Measurements from ENCODE around the gene MUL1. TPM values are rescaled to one million over a fixed set of nuclear protein-coding genes. Genes with fewer than 3 reads are reported as not detected.

Gene MUL1
- total RNA-seq, 1 experiment from 2014 or later: 23.4 TPM

DNA sequence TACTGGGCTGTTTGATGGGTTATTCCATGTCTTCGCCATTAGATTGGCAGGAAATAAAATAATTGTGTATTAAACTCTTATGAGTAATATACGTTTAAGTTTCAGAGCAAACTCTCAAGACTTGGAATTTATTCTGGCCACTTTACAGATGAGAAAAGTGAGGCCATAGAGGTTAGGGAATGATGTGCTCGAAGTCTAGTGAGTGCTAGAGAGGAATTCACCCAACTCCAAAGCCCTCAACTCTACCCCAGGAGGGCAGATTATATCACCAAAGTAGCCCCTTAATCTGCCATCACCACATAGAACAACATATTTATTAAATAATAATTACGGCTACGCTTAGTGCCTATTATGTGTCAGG is 440 bp upstream of the MUL1 start:
- H3K4me3 Mint-ChIP-seq (ENCODE audit: unreplicated experiment): peak overlapping the region; percentile 89
- ChIA-PET CTCF (no interaction called here), POLR2A (interaction anchor here (0.6 to 2.0 kb wide), 11 partner anchors 9 to 685 kb away, joined by 3 to 13 read pairs (median 3); no protein-coding TSS in a partner anchor)
- TF ChIP-seq, protein P1, sequence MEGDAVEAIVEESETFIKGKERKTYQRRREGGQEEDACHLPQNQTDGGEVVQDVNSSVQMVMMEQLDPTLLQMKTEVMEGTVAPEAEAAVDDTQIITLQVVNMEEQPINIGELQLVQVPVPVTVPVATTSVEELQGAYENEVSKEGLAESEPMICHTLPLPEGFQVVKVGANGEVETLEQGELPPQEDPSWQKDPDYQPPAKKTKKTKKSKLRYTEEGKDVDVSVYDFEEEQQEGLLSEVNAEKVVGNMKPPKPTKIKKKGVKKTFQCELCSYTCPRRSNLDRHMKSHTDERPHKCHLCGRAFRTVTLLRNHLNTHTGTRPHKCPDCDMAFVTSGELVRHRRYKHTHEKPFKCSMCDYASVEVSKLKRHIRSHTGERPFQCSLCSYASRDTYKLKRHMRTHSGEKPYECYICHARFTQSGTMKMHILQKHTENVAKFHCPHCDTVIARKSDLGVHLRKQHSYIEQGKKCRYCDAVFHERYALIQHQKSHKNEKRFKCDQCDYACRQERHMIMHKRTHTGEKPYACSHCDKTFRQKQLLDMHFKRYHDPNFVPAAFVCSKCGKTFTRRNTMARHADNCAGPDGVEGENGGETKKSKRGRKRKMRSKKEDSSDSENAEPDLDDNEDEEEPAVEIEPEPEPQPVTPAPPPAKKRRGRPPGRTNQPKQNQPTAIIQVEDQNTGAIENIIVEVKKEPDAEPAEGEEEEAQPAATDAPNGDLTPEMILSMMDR (IDR thresholded peaks at IDR 0.05; ENCODE audit: unreplicated experiment): no peak
- H3K27me3 Mint-ChIP-seq (ENCODE audit: insufficient read depth, unreplicated experiment): no peaks in the 10 kb centered on the region
- TSS peak; percentile 84 for BruUV-seq (replicated peaks)
- intact Hi-C loops (cut with micrococcal nuclease): no loop called here
- peaks cover 11% of the 10 kb centered on the region for H3K36me3 Mint-ChIP-seq (ENCODE audit: insufficient read depth, unreplicated experiment)
- DNase-seq (ENCODE audit: unreplicated experiment): no peak
- peaks cover 11% of the 10 kb centered on the region for H3K4me1 Mint-ChIP-seq (ENCODE audit: insufficient read depth, unreplicated experiment)
- H3K9me3 Mint-ChIP-seq (ENCODE audit: unreplicated experiment): no peaks in the 10 kb centered on the region
- H3K27ac Mint-ChIP-seq (ENCODE audit: low read depth, unreplicated experiment): peak overlapping the region; percentile 98

DNA sequence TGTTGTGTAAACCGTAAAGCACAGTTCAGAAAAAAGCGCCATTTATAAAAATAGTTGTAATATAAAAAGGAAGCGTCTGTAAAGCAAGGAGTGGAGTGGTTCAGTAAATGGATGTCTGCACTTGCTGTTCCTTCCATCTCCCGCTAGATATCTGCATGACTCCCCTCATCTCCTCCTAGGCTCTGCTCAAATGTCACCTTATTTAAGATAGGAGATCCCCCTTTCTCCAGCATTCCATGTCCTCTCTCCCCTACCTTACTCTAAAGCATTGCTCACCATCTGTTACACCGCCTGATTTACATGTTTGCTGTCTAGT is 745 bp downstream of the MUL1 start:
- H3K27ac Mint-ChIP-seq (ENCODE audit: low read depth, unreplicated experiment): peak overlapping the region; percentile 98
- no TSS peak for BruUV-seq (replicated peaks)
- DNase-seq (ENCODE audit: unreplicated experiment): no peak
- H3K36me3 Mint-ChIP-seq (ENCODE audit: insufficient read depth, unreplicated experiment): peaks cover 23% of the 10 kb centered on the region
- H3K27me3 Mint-ChIP-seq (ENCODE audit: insufficient read depth, unreplicated experiment): no peaks in the 10 kb centered on the region
- intact Hi-C loops (cut with micrococcal nuclease): no loop called here
- H3K9me3 Mint-ChIP-seq (ENCODE audit: unreplicated experiment): no peaks in the 10 kb centered on the region
- H3K4me1 Mint-ChIP-seq (ENCODE audit: insufficient read depth, unreplicated experiment): peaks cover 11% of the 10 kb centered on the region
- TF ChIP-seq, protein P1 (IDR thresholded peaks at IDR 0.05; ENCODE audit: unreplicated experiment): no peak
- peak overlapping the region; percentile 89 for H3K4me3 Mint-ChIP-seq (ENCODE audit: unreplicated experiment)
- ChIA-PET POLR2A (interaction anchor here (0.6 to 2.0 kb wide), 12 partner anchors 8 to 1228 kb away, joined by 3 to 13 read pairs (median 3); partner anchors contain the start of gene DDOST), CTCF (interaction anchor here (2.1 kb wide), 1 partner anchor 12 kb away, joined by 10 read pairs; no protein-coding TSS in a partner anchor)

DNA sequence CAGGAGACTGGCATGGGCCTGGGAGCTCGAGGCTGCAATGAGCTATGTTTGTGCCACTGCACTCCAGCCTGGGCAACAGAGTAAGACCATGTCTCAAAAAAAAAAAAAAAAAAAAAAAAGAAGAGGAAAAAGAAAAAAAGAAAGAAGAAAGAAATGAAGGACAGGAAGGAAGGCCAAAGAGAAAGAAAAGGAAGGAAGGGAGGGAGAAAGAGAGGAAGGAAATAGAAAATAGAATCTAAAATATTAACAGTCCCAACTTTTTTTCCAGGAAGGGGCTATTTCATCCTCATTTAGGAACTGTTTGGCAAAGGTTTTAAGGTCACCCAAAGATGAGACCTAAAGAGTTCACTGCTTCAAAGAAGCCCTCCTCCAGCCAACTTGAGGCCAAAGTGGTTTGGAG is 2.5 kb downstream of the MUL1 start:
- intact Hi-C loops (cut with micrococcal nuclease): no loop called here
- no peak overlapping the region for H3K27ac Mint-ChIP-seq (ENCODE audit: low read depth, unreplicated experiment)
- DNase-seq (ENCODE audit: unreplicated experiment): no peak
- H3K9me3 Mint-ChIP-seq (ENCODE audit: unreplicated experiment): no peaks in the 10 kb centered on the region
- TF ChIP-seq, protein P1 (IDR thresholded peaks at IDR 0.05; ENCODE audit: unreplicated experiment): no peak
- POLR2A ChIA-PET: interaction anchor here (1.1 kb wide), 1 partner anchor 155 kb away, joined by 4 read pairs; no protein-coding TSS in a partner anchor
- no peaks in the 10 kb centered on the region for H3K27me3 Mint-ChIP-seq (ENCODE audit: insufficient read depth, unreplicated experiment)
- BruUV-seq (replicated peaks): no TSS peak
- no peak overlapping the region for H3K4me3 Mint-ChIP-seq (ENCODE audit: unreplicated experiment)
- CTCF ChIA-PET: interaction anchor here (0.7 to 2.1 kb wide), 3 partner anchors 11 to 133 kb away, joined by 3 to 10 read pairs (median 3); no protein-coding TSS in a partner anchor
- peaks cover 11% of the 10 kb centered on the region for H3K4me1 Mint-ChIP-seq (ENCODE audit: insufficient read depth, unreplicated experiment)
- H3K36me3 Mint-ChIP-seq (ENCODE audit: insufficient read depth, unreplicated experiment): peaks cover 40% of the 10 kb centered on the region

- ChIA-PET CTCF (interaction anchor here (0.5 to 0.9 kb wide), 3 partner anchors 74 to 288 kb away, joined by 3 read pairs; no protein-coding TSS in a partner anchor), POLR2A (no interaction called here)
- Mint-ChIP-seq H3K4me1 (ENCODE audit: insufficient read depth, unreplicated experiment) (peaks cover 11% of the 10 kb centered on the region), H3K27me3 (ENCODE audit: insufficient read depth, unreplicated experiment) (no peaks in the 10 kb centered on the region), H3K36me3 (ENCODE audit: insufficient read depth, unreplicated experiment) (peaks cover 51% of the 10 kb centered on the region), H3K9me3 (ENCODE audit: unreplicated experiment) (no peaks in the 10 kb centered on the region), H3K27ac (ENCODE audit: low read depth, unreplicated experiment) (no peak overlapping the region), H3K4me3 (ENCODE audit: unreplicated experiment) (no peak overlapping the region)
- intact Hi-C loops (cut with micrococcal nuclease): no loop called here
- no TSS peak for BruUV-seq (replicated peaks)
- TF ChIP-seq, protein P1 (IDR thresholded peaks at IDR 0.05; ENCODE audit: unreplicated experiment): no peak
- DNase-seq (ENCODE audit: unreplicated experiment): no peak
These were observed 7.2 kb downstream of the MUL1 start for GRCh38 chr1:20500716-20501115.
